Measurements from ENCODE around the gene COPS6. TPM values are rescaled to one million over a fixed set of nuclear protein-coding genes. Genes with fewer than 3 reads are reported as not detected.

The COPS6 gene
- 100 to 1,000 TPM in 2 of 3 donors, 10 to 100 TPM in 1; 48.5 to 123 (median 117) TPM for polyA plus RNA-seq

GRCh38 chr7:100088621-100089457, at the start of gene COPS6:
Gene COPS6 (plus strand): TSS chr7:100088969. CDS start chr7:100088991, 22 bp downstream.
- 0 to 1% (median 1%) methylated on average over 61 to 68 of the region's 68 CpGs for WGBS, 3 donors

GRCh38 chr7:100040575-100040974, 48.2 kb upstream of the COPS6 start:
- WGBS, 3 donors, result 48 to 85% (median 52%) methylated on average over 7 of the region's 7 CpGs
- H3K27ac ChIP-seq (ENCODE audit: low read depth, low read length), result no peak overlapping the region

More at GRCh38 chr7:100088621-100089457, at the start of gene COPS6:
- H3K27ac ChIP-seq (ENCODE audit: low read depth, low read length), result no peak within 1 kb of the TSS

GRCh38 chr7:100044718-100045117, 44.1 kb upstream of the COPS6 start:
- no peak overlapping the region for H3K27ac ChIP-seq (ENCODE audit: low read depth, low read length)
- 47 to 52% (median 51%) methylated on average over 6 of the region's 6 CpGs for WGBS, 3 donors

- H3K27ac ChIP-seq (ENCODE audit: low read depth, low read length), result no peak overlapping the region
- whole genome bisulfite sequencing, 3 donors, result 76 to 95% (median 93%) methylated on average over 4 of the region's 4 CpGs
Observed at GRCh38 chr7:100048680-100049079, 40.1 kb upstream of the COPS6 start.

- WGBS, 3 donors, result 0 to 1% (median 1%) methylated on average over 47 of the region's 47 CpGs
- H3K27ac ChIP-seq (ENCODE audit: low read depth, low read length), result peak within 1 kb of the TSS; percentile 1
Observed at GRCh38 chr7:100049441-100050291, 39.1 kb upstream of the COPS6 start, which contains the start of gene ZSCAN21. Gene ZSCAN21 (plus strand): TSS chr7:100049774. CDS start chr7:100057007, 7,233 bp downstream.

GRCh38 chr7:100051611-100052010, 37.2 kb upstream of the COPS6 start:
- WGBS, 3 donors, result 78 to 91% (median 87%) methylated on average over 3 of the region's 3 CpGs
- no peak overlapping the region for H3K27ac ChIP-seq (ENCODE audit: low read depth, low read length)

GRCh38 chr7:100053215-100053614, 35.6 kb upstream of the COPS6 start:
- no peak overlapping the region for H3K27ac ChIP-seq (ENCODE audit: low read depth, low read length)

GRCh38 chr7:100057006-100057405, 31.8 kb upstream of the COPS6 start:
- WGBS, 3 donors, result 95 to 96% (median 95%) methylated on average over 10 of the region's 10 CpGs
- H3K27ac ChIP-seq (ENCODE audit: low read depth, low read length), result no peak overlapping the region

More at GRCh38 chr7:100053215-100053614, 35.6 kb upstream of the COPS6 start:
- WGBS, 3 donors, result 20 to 59% (median 38%) methylated on average over 3 of the region's 3 CpGs

- 82 to 85% (median 83%) methylated on average over 5 of the region's 5 CpGs for WGBS, 3 donors
- no peak overlapping the region for H3K27ac ChIP-seq (ENCODE audit: low read depth, low read length)
Observed at GRCh38 chr7:100059251-100059739, 29.5 kb upstream of the COPS6 start.

GRCh38 chr7:100061518-100062193, 27.1 kb upstream of the COPS6 start:
- 92 to 95% (median 94%) methylated on average over 11 of the region's 11 CpGs for WGBS, 3 donors
- no peak overlapping the region for H3K27ac ChIP-seq (ENCODE audit: low read depth, low read length)

- 94 to 98% (median 94%) methylated on average over 4 of the region's 4 CpGs for WGBS, 3 donors
- H3K27ac ChIP-seq (ENCODE audit: low read depth, low read length), result no peak overlapping the region
Observed at GRCh38 chr7:100063376-100063775, 25.4 kb upstream of the COPS6 start.

GRCh38 chr7:100064162-100064561, 24.6 kb upstream of the COPS6 start:
- no peak overlapping the region for H3K27ac ChIP-seq (ENCODE audit: low read depth, low read length)
- 81 to 89% (median 87%) methylated on average over 9 of the region's 9 CpGs for WGBS, 3 donors

- 40 to 65% (median 41%) methylated on average over 8 of the region's 8 CpGs for WGBS, 3 donors
- H3K27ac ChIP-seq (ENCODE audit: low read depth, low read length), result no peak overlapping the region
Observed at GRCh38 chr7:100065452-100066186, 23.1 kb upstream of the COPS6 start.

- WGBS, 3 donors, result 88 to 94% (median 91%) methylated on average over 7 of the region's 7 CpGs
- no peak overlapping the region for H3K27ac ChIP-seq (ENCODE audit: low read depth, low read length)
Observed at GRCh38 chr7:100066953-100067352, 21.8 kb upstream of the COPS6 start.

- H3K27ac ChIP-seq (ENCODE audit: low read depth, low read length), result no peak overlapping the region
- 96 to 98% (median 97%) methylated on average over 5 of the region's 5 CpGs for WGBS, 3 donors
Observed at GRCh38 chr7:100069991-100070390, 18.8 kb upstream of the COPS6 start.

GRCh38 chr7:100071018-100071723, 17.6 kb upstream of the COPS6 start:
- 97 to 99% (median 98%) methylated on average over 11 of the region's 11 CpGs for WGBS, 3 donors

GRCh38 chr7:100072462-100072861, 16.3 kb upstream of the COPS6 start:
- WGBS, 3 donors, result 98 to 100% (median 98%) methylated on average over 10 of the region's 10 CpGs
- no peak overlapping the region for H3K27ac ChIP-seq (ENCODE audit: low read depth, low read length)

More at GRCh38 chr7:100071018-100071723, 17.6 kb upstream of the COPS6 start:
- H3K27ac ChIP-seq (ENCODE audit: low read depth, low read length), result no peak overlapping the region
